GM18907 (cell line): ENCODE data around the gene PLXDC2.

Experiments used
- ATAC-seq: cut with Tn5 transposase; IDR thresholded peaks from one replicate; pipeline ENCODE4 v1.9.1; 2021; ENCODE audit warnings: mild to moderate bottlenecking, moderate library complexity; ENCODE audit not compliant: unreplicated experiment

PLXDC2 gene

DNA sequence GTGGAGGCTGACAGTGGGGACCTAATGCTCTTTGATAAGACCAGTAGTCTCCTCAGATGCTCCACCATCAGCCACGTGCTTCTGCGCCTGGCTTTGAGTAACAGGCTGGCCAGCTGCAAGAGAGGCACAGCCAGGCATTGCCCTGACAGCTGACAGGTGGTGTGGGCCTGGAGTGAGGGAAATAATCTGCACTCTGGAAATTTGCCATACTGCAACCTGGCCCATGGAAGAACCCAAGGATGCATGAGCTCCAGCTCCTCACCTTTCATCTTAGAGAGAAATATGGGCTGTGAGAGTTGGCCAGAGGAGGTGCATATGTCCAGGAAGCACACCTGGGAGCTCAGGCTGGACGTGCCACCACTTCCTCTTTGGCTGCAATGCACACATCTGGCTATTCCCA is 118.9 kb downstream of the PLXDC2 start:
- ATAC-seq, result no peak

- ATAC-seq, result no peak
These were observed 120.1 kb downstream of the PLXDC2 start for GRCh38 chr10:19936289-19936688.

DNA sequence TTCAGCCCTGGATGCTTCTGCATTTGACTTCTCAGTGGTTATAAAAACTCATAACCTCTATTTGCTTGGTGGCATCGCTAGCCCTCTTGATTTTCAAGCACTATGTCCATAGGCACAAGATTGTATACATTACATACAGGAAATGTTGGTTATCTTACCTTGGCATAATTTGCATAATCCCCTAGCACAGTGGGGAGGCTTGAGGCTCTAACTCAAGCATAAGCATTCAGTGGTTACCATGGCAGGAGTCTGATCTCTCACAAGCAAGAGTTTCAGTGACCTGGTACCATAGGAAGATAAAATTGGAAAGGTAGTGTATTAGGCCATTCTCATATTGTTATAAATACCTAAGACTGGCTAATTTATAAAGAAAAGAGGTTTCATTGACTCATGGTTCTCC is 121.8 kb downstream of the PLXDC2 start:
- ATAC-seq, result no peak

- no peak for ATAC-seq
These were observed 125.1 kb downstream of the PLXDC2 start for GRCh38 chr10:19941206-19941880.

DNA sequence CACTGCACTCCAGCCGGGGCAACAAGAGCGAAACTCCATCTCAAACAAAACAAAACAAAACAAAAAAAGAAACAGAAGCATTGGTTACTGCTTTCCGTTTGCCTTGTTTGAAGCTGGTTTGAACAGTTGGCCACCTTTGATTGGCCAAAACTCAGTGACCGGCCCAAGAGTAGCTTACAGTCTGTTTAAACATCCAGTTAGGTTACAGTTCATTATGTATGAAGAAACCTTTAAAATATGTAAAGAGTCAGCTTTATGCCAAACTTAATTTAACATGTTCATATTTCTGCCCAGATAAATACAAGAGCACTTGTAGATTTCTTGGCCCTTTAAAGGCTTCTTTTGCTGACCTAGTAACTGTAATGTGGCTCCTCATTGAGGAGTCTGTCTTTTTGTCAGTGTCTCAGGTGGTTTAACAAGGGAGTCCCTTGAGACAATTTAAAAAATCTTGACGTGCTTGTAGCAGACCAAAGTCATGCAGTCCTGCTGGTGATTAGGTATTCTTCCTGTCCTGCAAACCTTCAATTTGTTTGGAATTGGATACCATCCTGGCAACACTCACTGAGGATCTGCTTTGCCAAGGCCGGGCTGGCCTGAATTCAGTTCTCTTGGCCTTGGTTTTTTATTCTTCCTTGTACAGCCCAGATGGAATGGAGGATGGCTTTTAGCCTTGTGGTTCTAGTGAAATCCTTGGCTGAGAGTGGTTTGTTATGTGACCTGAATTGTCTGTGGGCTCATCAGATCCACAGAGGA is 128.9 kb downstream of the PLXDC2 start:
- ATAC-seq, result no peak

DNA sequence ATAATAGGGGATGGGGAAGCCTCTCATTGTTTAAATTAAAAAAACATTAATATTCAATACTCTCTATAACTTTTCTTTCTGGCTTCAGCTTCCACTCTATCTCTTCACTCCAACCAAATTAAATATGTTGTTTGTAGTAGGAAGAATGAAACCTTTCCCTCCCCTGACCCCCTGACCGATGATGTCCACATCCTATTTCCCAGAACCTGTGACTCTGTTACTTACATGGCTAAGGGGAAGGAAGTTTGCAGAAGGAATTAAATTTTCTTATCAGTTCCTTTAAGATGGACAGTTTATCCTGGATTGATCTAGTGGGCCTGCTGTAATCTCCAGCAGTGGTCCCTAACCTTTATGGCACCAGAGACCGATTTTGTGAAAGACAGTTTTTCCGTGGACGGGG is 130.0 kb downstream of the PLXDC2 start:
- no peak for ATAC-seq

DNA sequence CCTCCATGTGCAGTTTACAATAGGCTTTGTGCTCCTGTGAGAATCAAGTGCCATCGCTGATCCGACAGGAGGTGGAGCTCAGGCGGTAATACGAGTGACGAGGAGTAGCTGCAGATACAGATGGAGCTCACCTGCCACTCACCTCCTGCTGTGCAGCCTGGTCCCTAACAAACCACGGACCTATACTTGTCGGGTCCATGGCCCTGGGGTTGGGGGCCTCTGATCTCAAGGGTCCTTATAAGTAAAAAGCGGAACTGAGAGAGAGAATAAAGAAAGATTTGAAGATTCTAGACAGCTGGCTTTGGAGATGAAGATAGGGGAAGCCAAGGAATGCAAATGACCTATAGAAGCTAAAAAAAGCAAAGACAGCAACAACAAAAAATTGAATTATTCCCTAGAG is 130.6 kb downstream of the PLXDC2 start:
- ATAC-seq, result peak; percentile 74

GRCh38 chr10:19947215-19947614 is 131.0 kb downstream of the PLXDC2 start:
- ATAC-seq, result peak; percentile 36

GRCh38 chr10:19947656-19948055 is 131.4 kb downstream of the PLXDC2 start:
- peak; percentile 74 for ATAC-seq

GRCh38 chr10:19952224-19953010 is 136.2 kb downstream of the PLXDC2 start:
- ATAC-seq, result no peak

- no peak for ATAC-seq
These were observed 138.4 kb downstream of the PLXDC2 start for GRCh38 chr10:19954601-19955000.

DNA sequence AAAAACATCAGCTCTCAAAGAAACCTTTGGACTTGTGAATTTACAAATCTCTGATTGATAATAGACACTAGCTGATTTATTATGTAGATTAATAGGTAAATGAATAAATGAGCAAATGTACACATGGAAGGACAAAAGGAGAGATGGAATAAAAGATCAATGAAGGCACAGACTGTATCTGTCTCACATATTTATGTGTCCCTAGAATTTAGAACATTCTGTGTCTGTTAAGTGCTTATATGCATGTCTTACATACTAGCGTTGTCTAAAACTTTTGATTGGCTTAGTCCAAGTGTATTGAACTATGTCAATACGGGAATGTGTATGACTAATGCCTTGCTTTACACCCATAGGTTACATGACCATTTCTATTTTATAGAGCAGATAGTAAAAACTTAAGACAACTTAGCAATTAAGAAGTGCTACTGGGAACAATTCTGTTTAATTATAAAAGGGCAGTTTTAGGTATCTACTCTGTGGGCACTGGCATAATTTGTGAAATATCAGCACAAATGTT is 140.3 kb downstream of the PLXDC2 start:
- no peak for ATAC-seq

DNA sequence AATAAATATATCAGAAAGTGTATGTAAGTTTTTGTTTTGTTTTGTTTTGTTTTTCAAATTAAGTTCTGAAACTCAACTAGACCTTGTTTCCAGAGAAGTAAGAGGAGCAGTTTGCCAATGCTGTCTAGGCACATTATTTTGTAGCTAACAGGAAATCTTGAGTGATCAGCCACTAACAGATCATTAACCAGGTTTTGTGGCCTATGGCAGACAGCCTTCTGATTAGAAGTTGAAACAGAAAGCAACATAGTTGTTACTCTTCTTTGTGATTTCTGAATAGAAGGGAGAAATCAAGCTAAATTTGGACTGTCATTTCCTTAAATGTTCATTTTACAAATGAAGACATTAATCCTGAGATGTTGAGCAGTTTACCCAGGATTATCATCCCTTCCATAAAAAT is 142.6 kb downstream of the PLXDC2 start:
- ATAC-seq, result peak; percentile 97

GRCh38 chr10:19961076-19962053 is 145.1 kb downstream of the PLXDC2 start:
- ATAC-seq, result no peak

GRCh38 chr10:19964625-19965024 is 148.4 kb downstream of the PLXDC2 start:
- no peak for ATAC-seq

- ATAC-seq, result no peak
These were observed 150.5 kb downstream of the PLXDC2 start for GRCh38 chr10:19966751-19967150.

- no peak for ATAC-seq
These were observed 151.7 kb downstream of the PLXDC2 start for GRCh38 chr10:19967981-19968380.

DNA sequence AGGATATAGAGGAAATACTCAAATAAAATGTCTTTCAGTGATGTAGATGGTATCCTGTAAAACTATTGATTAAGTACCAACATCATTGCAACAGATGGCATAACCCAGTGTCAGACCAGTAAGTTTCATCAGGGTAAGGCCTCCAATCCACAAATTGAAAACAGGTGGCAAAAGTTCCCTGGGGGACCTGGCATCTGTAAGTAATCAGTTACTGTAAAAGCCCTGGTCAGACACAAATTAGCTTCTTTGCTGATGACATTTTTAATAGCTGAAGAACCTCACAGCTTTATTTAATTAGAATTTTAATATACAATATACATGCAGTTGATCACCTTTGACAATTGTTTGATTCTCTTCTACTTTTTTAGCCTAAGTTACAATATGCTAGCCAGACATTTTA is 152.5 kb downstream of the PLXDC2 start:
- ATAC-seq, result no peak

GRCh38 chr10:19970256-19970655 is 154.0 kb downstream of the PLXDC2 start:
- no peak for ATAC-seq

- no peak for ATAC-seq
These were observed 154.5 kb downstream of the PLXDC2 start for GRCh38 chr10:19970717-19971116.
